B cell (primary cell): Measurements from ENCODE around the gene HTT. TPM values are rescaled to one million over a fixed set of nuclear protein-coding genes. Genes with fewer than 3 reads are reported as not detected.
"Not testable (repeated sequence)": the region's sequence is repeated elsewhere in the genome, so short reads cannot be mapped to it uniquely, and the experiment has no call there.

Experiments
- ATAC-seq: fragments of 200-7000 bp; cut with Tn5 transposase; one replicate; pipeline ENCODE4 v1.10.0; 2021; ENCODE audit warnings: low read depth, mild to moderate bottlenecking, moderate number of reproducible peaks, moderate library complexity
- CTCF ChIA-PET: fragments of 350-600 bp; sonication (Branson Sonifier 250); formaldehyde crosslinking; loops from one replicate; lab custom pipeline; 2021; ENCODE audit warnings: antibody characterized with exemption, inconsistent platforms; lab: Charles Lee
- POLR2A ChIA-PET: fragments of 350-600 bp; sonication (Branson Sonifier 250); formaldehyde crosslinking; loops from one replicate; lab custom pipeline; 2021; ENCODE audit warnings: antibody characterized with exemption; lab: Charles Lee
- DNase-seq: peaks from one replicate; pipeline ENCODE4 v3.0.0; 2013
- H2AFZ ChIP-seq: 2 replicates; pipeline ENCODE4 v1.6.1; 2012; ENCODE audit warnings: mild to moderate bottlenecking, low read depth, low read length; ENCODE audit not compliant: insufficient read depth, poor library complexity, severe bottlenecking
- H3K27ac ChIP-seq, 2 donors: 1 replicate in 1 of 2; 2 replicates in 1 of 2; pipeline ENCODE4 v1.5.1; 2012 to 2013; ENCODE audit warnings: low read length in 2 of 2, mild to moderate bottlenecking in 2 of 2, moderate library complexity in 1 of 2
- H3K27me3 ChIP-seq, 4 experiments: fragments of 200-600 bp in 1 of 4; sonication (generic) in 1 of 4; replicated peaks in 1 of 4; 1 replicate in 2 of 4; 2 replicates in 2 of 4; pipeline versions ENCODE4 v1.6.1 to v1.7.0; 2013 to 2016; ENCODE audit warnings: low read length in 3 of 4, mild to moderate bottlenecking in 2 of 4, mixed read lengths in 1 of 4, moderate library complexity in 1 of 4; ENCODE audit not compliant: insufficient read depth in 4 of 4, control insufficient read depth in 3 of 4; ENCODE audit errors: control extremely low read depth in 1 of 4
- H3K36me3 ChIP-seq, 2 experiments: replicated peaks in 1 of 2; 1 replicate in 1 of 2; 2 replicates in 1 of 2; pipeline versions ENCODE4 v1.6.1 to v1.7.1; 2013; ENCODE audit warnings: low read length in 1 of 2; ENCODE audit not compliant: insufficient read depth in 2 of 2, control insufficient read depth in 1 of 2; ENCODE audit errors: control extremely low read depth in 1 of 2, extremely low read depth in 1 of 2
- H3K4me1 ChIP-seq, 2 donors: fragments of 200-600 bp in 1 of 2; sonication (generic) in 1 of 2; 1 replicate in 1 of 2; 2 replicates in 1 of 2; pipeline versions ENCODE4 v1.5.1 to v1.6.1; 2013 to 2017; ENCODE audit warnings: low read length in 2 of 2; ENCODE audit not compliant: control insufficient read depth in 2 of 2, insufficient read depth in 2 of 2
- H3K4me2 ChIP-seq: replicated peaks from 2 replicates; pipeline ENCODE3; 2012; ENCODE audit warnings: mild to moderate bottlenecking, low read depth, low read length; ENCODE audit not compliant: poor library complexity, severe bottlenecking
- H3K4me3 ChIP-seq, 5 experiments: fragments of 200-600 bp in 1 of 5; sonication (generic) in 1 of 5; 1 replicate in 3 of 5; 2 replicates in 2 of 5; pipeline versions ENCODE4 v1.5.1 to v1.7.0; 2011 to 2016; ENCODE audit warnings: low read length in 4 of 5, mild to moderate bottlenecking in 4 of 5, low read depth in 2 of 5, control low read depth in 1 of 5, moderate library complexity in 1 of 5; ENCODE audit not compliant: insufficient read depth in 1 of 5; ENCODE audit errors: control extremely low read depth in 1 of 5, extremely low read depth in 1 of 5
- H3K79me2 ChIP-seq: fragments of 200-600 bp; sonication (generic); one replicate; pipeline ENCODE4 v1.6.0; 2016; ENCODE audit warnings: low read length; ENCODE audit not compliant: control insufficient read depth, insufficient read depth
- H3K9ac ChIP-seq: fragments of 200-600 bp; sonication (generic); 2 replicates; pipeline ENCODE4 v1.6.1; 2017; ENCODE audit warnings: mild to moderate bottlenecking, low read length, moderate library complexity
- H3K9me3 ChIP-seq, 3 donors: one replicate each; pipeline versions ENCODE4 v1.6.1 to v1.7.1; 2013; ENCODE audit warnings: low read length in 2 of 3; ENCODE audit not compliant: control insufficient read depth in 2 of 3, insufficient read depth in 1 of 3; ENCODE audit errors: control extremely low read depth in 1 of 3
- H4K20me1 ChIP-seq: 2 replicates; pipeline ENCODE4 v1.6.0; 2012; ENCODE audit warnings: mild to moderate bottlenecking, low read length; ENCODE audit not compliant: insufficient read depth, control insufficient read depth, poor library complexity, severe bottlenecking
- H3K27ac Mint-ChIP-seq: one replicate; pipeline ENCODE4 v1.8.0; 2021; ENCODE audit warnings: mixed read lengths
- H3K27me3 Mint-ChIP-seq: one replicate; pipeline ENCODE4 v1.8.0; 2021; ENCODE audit warnings: mixed read lengths
- H3K4me1 Mint-ChIP-seq: one replicate; pipeline ENCODE4 v1.8.0; 2021; ENCODE audit warnings: mixed read lengths
- H3K4me3 Mint-ChIP-seq: one replicate; pipeline ENCODE4 v1.8.0; 2021; ENCODE audit warnings: mixed read lengths
- H3K9me3 Mint-ChIP-seq: one replicate; pipeline ENCODE4 v1.8.0; 2022; ENCODE audit warnings: mixed read lengths; ENCODE audit not compliant: insufficient read depth
- EZH2 ChIP-seq: IDR thresholded peaks from 2 replicates; pipeline ENCODE4 v1.6.1; 2012; ENCODE audit warnings: borderline replicate concordance, low read depth, mild to moderate bottlenecking, moderate library complexity, low read length; ENCODE audit not compliant: insufficient read depth, poor library complexity, severe bottlenecking
- WGBS: methylation state at CpG from one replicate; pipeline ENCODE4 v1.1.5; 2013; ENCODE audit warnings: missing lambda C conversion rate; ENCODE audit not compliant: insufficient coverage; 5-methylcytosine and 5-hydroxymethylcytosine counted together
- intact Hi-C: fragments of 100-400 bp; cut with micrococcal nuclease; formaldehyde crosslinking; loops from one replicate; pipeline ENCODE4 v1.10.0; 2022
- polyA plus RNA-seq: library from polyadenylated mRNA; depleted of rRNA; stranded (reverse); fragments of >200 nt; gene quantifications from 2 replicates; pipeline ENCODE4 v1.2.3, GENCODE V29; 2012
- total RNA-seq, 2 donors: library from RNA; stranded (reverse); fragments of 120-200 nt in 1 of 2; gene quantifications; 1 replicate in 1 of 2; 2 replicates in 1 of 2; pipeline versions ENCODE4 v1.2.3 to v1.2.4, GENCODE V29; 2013 to 2022
- TF ChIP-seq, protein P1 (sequence below): fragments of 200-600 bp; IDR thresholded peaks from one replicate; pipeline ENCODE4 v1.8.0; 2022; ENCODE audit warnings: antibody characterized with exemption, mild to moderate bottlenecking

HTT gene
- total and polyA plus RNA-seq, 2 donors (not counting 1 experiment from before 2014, with no cell fraction given), result 52.8 to 195 TPM

DNA sequence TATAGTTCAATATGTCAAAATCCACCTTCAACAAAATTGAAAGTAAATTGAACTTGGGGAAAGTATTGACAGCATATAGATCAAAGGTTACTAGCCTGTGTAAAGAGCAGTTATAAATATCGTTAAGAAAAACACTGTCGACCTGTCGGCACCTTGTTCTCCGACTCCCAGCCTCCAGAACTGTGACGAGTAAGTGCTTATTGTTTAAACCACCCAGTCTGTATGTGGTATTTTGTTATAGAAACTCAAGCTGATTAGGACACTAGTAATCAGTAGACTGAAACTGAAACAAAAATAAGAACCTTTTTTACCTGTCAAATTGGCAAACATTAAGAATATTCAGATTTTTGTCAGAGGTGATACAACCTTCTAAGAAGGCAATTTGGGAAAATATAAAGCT is 17.0 kb downstream of the HTT start:
- no peak for TF ChIP-seq EZH2
- TF ChIP-seq, protein P1, sequence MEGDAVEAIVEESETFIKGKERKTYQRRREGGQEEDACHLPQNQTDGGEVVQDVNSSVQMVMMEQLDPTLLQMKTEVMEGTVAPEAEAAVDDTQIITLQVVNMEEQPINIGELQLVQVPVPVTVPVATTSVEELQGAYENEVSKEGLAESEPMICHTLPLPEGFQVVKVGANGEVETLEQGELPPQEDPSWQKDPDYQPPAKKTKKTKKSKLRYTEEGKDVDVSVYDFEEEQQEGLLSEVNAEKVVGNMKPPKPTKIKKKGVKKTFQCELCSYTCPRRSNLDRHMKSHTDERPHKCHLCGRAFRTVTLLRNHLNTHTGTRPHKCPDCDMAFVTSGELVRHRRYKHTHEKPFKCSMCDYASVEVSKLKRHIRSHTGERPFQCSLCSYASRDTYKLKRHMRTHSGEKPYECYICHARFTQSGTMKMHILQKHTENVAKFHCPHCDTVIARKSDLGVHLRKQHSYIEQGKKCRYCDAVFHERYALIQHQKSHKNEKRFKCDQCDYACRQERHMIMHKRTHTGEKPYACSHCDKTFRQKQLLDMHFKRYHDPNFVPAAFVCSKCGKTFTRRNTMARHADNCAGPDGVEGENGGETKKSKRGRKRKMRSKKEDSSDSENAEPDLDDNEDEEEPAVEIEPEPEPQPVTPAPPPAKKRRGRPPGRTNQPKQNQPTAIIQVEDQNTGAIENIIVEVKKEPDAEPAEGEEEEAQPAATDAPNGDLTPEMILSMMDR, result no peak
- Histone ChIP-seq H3K79me2 (peaks cover 57% of the 10 kb centered on the region), H3K36me3 (peaks cover 3 to 43% of the 10 kb centered on the region in 2 experiments), H3K4me1 (no peaks in the 10 kb centered on the region), H3K9me3 (no peaks in the 10 kb centered on the region), H3K4me2 (no peak overlapping the region), H3K27me3 (no peaks in the 10 kb centered on the region), H2AFZ (no peak overlapping the region), H4K20me1 (peaks cover 6% of the 10 kb centered on the region), H3K27ac (no peak overlapping the region), H3K4me3 (no peak overlapping the region), H3K9ac (no peak overlapping the region)
- Mint-ChIP-seq H3K9me3 (no peaks in the 10 kb centered on the region), H3K27me3 (no peaks in the 10 kb centered on the region), H3K4me1 (peaks cover 8% of the 10 kb centered on the region), H3K27ac (no peak overlapping the region), H3K4me3 (no peak overlapping the region)
- ATAC-seq (no peak), DNase-seq (no peak)
- intact Hi-C loops, result no loop called here
- ChIA-PET POLR2A (no interaction called here), CTCF (interaction anchor here (0.8 to 1.5 kb wide), 2 partner anchors 16 to 45 kb away, joined by 3 read pairs; no protein-coding TSS in a partner anchor)
- WGBS, result no CpG with 5 or more reads among the region's 5 CpGs

DNA sequence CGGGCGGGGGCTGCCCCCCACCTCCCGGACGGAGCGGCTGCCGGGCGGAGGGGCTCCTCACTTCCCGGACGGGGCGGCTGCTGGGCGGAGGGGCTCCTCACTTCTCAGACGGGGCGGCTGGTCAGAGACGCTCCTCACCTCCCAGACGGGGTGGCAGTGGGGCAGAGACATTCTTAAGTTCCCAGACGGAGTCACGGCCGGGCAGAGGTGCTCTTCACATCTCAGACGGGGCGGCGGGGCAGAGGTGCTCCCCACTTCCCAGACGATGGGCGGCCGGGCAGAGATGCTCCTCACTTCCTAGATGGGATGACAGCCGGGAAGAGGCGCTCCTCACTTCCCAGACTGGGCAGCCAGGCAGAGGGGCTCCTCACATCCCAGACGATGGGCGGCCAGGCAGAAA is 20.2 kb downstream of the HTT start:
- H3K9me3 ChIP-seq, ATAC-seq, intact Hi-C loops, DNase-seq, H3K4me1 ChIP-seq, H2AFZ ChIP-seq, H3K27ac Mint-ChIP-seq, H3K9ac ChIP-seq, H3K4me3 Mint-ChIP-seq, POLR2A ChIA-PET, H3K4me1 Mint-ChIP-seq, H3K27me3 Mint-ChIP-seq, H3K27me3 ChIP-seq, H3K4me3 ChIP-seq, CTCF ChIA-PET, H3K4me2 ChIP-seq, H3K27ac ChIP-seq, H4K20me1 ChIP-seq, H3K9me3 Mint-ChIP-seq: not testable (repeated sequence)
- Histone ChIP-seq H3K79me2 (peaks cover 47% of the 10 kb centered on the region), H3K36me3 (peaks cover 0 to 37% of the 10 kb centered on the region in 2 experiments)
- over 99% methylated on average over 21 of the region's 28 CpGs for WGBS
